D721Med (cell line): Measurements from ENCODE around the gene CHSY1.

ENCODE experiments used
- DNase-seq: peaks from one replicate; pipeline ENCODE4 v3.0.0; 2011; ENCODE audit warnings: low spot score; ENCODE audit not compliant: insufficient read length
- FAIRE-seq: peaks from 2 replicates; lab custom pipeline; 2011; peaks lifted over from hg19 to GRCh38; lab: Jason Lieb, UNC
- TF ChIP-seq, protein P1 (sequence below): IDR thresholded peaks from 2 replicates; pipeline ENCODE4 v1.5.1; 2012; ENCODE audit warnings: mild to moderate bottlenecking, control low read depth; ENCODE audit not compliant: insufficient read depth; ENCODE audit errors: missing control alignments

The CHSY1 gene

DNA sequence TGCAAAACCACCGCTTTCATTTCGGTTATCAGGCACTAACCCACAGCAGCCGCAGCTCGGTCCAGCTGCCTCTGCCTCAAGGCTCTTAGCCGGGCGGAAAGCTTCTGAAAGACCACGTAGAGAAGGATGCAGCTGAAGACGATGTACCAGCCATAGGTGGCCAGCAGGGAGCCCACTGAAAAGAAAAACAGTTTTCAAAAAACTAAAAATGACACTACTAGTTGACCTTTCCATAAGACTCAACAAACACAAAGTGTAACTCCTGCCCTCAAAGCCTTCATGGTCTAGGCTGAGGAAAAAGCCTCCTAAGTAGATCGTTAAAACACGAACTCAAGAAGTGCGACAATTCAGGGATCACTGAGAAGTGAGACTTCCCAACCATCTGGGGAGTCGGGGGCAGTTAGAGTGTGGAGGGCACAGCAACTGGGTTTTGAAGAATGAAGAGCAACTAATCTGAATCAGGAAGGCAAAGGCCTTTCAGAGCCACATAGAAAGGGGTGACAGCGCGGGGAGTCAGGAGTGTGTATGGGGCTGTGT, 24.7 kb upstream of the CHSY1 start:
- DNase-seq, result no peak
- no peak for FAIRE-seq
- TF ChIP-seq, protein P1, sequence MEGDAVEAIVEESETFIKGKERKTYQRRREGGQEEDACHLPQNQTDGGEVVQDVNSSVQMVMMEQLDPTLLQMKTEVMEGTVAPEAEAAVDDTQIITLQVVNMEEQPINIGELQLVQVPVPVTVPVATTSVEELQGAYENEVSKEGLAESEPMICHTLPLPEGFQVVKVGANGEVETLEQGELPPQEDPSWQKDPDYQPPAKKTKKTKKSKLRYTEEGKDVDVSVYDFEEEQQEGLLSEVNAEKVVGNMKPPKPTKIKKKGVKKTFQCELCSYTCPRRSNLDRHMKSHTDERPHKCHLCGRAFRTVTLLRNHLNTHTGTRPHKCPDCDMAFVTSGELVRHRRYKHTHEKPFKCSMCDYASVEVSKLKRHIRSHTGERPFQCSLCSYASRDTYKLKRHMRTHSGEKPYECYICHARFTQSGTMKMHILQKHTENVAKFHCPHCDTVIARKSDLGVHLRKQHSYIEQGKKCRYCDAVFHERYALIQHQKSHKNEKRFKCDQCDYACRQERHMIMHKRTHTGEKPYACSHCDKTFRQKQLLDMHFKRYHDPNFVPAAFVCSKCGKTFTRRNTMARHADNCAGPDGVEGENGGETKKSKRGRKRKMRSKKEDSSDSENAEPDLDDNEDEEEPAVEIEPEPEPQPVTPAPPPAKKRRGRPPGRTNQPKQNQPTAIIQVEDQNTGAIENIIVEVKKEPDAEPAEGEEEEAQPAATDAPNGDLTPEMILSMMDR, result no peak

DNA sequence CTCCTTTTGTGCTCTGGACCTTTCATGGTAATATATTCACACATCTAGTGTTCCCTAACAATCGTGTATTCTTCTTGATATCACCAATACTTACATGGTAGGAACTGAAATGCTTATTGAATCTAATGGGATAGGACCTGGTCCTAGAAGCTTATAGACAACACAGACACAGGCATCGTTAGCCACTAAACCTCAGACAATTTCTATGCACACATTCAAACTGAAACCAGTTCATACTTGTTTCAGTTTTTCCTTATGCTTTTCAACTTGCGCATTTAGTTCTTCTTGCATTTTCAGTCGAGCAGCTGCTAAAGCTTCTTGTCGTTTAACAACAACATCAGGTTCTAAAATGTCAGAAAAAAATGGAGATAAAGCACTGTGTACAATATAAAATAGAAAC, 23.2 kb upstream of the CHSY1 start:
- FAIRE-seq, result no peak
- TF ChIP-seq, protein P1, result no peak
- DNase-seq, result no peak

DNA sequence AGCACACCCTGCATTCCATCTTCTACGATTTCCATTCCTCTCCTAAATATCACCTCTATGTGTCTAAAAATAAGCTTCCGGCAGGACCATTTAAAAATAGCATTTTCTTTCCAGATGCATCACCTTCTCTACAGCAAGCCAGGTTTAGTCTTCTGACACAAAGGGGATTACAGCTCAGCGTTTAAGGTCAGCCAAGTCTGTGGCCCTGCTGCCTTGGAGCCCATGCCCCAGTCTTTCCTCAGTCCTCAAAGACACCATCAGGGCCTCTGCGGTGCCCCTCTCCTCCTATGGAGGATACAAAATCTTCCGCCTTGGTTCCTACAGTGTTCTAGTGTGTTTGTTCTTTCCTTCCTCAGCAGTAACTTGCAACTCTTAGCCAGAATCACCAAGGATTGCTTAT, 21.7 kb upstream of the CHSY1 start:
- FAIRE-seq (no peak), DNase-seq (no peak)
- TF ChIP-seq, protein P1, result no peak

DNA sequence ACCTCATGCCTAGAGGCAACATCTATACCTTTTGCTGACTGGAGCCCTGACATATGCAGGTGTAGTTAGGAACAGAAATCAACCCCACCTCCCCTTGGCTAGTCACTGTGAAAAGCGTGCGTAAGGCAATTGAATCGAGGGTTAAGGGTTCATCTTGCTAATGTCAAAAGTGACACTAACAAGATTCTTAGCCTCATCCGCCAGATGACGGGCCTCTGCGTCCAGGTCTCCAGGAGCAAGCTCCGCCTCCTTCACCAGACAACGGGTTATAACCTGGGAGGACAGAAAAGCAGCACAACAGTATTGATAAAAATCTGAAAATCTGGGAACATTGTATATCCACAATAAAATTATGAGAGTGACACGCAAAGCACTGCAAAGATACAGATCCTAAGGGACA, 20.7 kb upstream of the CHSY1 start:
- no peak for FAIRE-seq
- TF ChIP-seq, protein P1, result no peak
- DNase-seq, result no peak

DNA sequence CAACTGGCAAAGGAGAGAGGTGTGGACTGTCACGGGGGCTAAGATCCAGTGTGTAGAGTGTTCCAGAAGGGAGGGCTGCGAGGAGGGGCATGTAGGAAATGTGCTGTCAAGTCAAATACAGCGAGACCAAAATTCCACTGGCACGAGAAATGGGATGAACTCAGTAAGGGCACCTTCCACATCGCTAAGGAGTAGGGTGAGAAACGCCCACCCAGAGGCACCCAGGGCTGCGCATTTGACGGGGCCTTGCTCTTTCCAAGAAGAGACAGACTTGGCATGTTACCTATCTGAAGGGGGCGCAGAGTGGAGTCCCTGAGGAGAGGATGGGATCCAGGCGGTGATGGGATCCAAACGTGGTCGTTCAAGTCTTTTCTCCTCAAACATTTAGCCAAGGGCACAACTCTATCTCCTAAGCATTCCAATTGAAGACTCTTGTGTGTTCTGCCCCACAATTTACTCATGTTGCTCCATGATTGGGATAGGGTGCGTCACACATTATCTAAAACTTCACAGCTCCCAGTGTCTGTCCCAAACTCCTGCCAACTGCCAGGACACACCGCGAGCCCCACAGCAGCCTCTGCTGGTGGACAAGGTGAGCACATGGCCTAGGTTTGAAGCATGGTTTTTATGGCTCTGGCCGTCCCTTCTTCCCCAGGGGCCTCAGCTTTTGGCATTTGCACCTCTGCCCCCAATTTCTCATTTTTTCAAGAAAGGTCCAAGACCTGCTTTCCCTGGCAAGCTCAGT, 17.8 kb upstream of the CHSY1 start:
- FAIRE-seq (no peak), DNase-seq (no peak)
- TF ChIP-seq, protein P1, result no peak

DNA sequence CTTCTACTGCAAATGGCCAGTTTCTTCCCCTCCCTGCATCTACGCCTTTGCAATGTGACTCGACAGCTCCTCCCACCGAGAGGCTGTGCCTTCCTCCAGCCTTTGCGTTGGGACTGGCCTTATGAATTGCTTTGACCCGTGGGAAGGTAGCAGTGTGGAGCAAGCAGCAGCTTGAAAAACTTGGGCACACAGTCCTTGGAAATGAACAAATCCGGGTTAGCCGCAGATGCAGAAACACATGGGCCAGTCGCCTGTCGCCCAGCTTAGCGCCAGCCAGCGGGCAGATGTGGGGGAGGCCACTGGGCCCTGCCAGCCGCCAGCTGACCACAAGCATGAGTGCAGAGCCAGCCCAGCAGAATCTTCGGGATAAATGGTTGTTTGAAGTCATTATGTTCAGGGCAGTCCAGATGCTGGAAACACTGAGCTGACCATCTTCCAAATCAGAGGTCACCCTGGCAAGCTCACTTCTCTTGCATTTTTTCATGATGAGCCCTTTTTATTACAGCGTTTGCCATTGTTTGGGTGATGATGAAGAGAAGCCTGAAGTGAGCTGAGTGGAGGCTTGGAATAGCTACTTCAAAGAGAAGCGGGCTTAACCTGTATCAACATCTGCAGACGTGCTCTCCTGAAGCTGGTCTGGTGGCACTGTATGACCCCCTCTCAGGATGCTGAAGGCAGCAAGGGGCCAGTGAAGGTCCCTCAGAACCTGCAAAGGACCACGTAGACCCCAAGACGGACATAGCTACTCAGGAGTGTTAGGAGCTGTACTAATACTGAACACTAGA, 15.7 kb upstream of the CHSY1 start:
- TF ChIP-seq, protein P1, result no peak
- DNase-seq, result no peak
- no peak for FAIRE-seq
